Loucy (cell line): ENCODE data around the gene PEMT.

Source experiments
- H2AFZ ChIP-seq: fragments of 200-600 bp; sonication (generic); 2 replicates; pipeline ENCODE4 v1.6.0; 2016; ENCODE audit warnings: antibody characterized with exemption, mild to moderate bottlenecking, low read length, moderate library complexity
- H3F3A ChIP-seq: fragments of 200-600 bp; 2 replicates; pipeline ENCODE4 v1.6.0; 2016; ENCODE audit warnings: antibody characterized with exemption, low read depth, mild to moderate bottlenecking
- H3K27me3 ChIP-seq: fragments of 200-600 bp; sonication (generic); 2 replicates; pipeline ENCODE4 v1.6.1; 2014; ENCODE audit warnings: low read length, mild to moderate bottlenecking; ENCODE audit not compliant: insufficient read depth, poor library complexity, severe bottlenecking
- H3K36me3 ChIP-seq: fragments of 200-600 bp; sonication (generic); 2 replicates; pipeline ENCODE4 v1.6.1; 2016; ENCODE audit warnings: low read length; ENCODE audit not compliant: insufficient read depth
- H3K4me1 ChIP-seq: fragments of 200-600 bp; sonication (generic); 2 replicates; pipeline ENCODE4 v1.5.1; 2014; ENCODE audit warnings: low read length, mild to moderate bottlenecking; ENCODE audit not compliant: insufficient read depth, poor library complexity, severe bottlenecking
- H3K4me2 ChIP-seq: fragments of 200-600 bp; sonication (generic); 2 replicates; pipeline ENCODE4 v1.6.0; 2014; ENCODE audit warnings: antibody characterized with exemption, low read length, low read depth, mild to moderate bottlenecking; ENCODE audit not compliant: poor library complexity, severe bottlenecking
- H3K4me3 ChIP-seq: fragments of 200-600 bp; sonication (generic); 2 replicates; pipeline ENCODE4 v1.5.1; 2014; ENCODE audit warnings: low read length, mild to moderate bottlenecking, mixed read lengths; ENCODE audit not compliant: poor library complexity, severe bottlenecking
- H3K79me2 ChIP-seq: fragments of 200-600 bp; sonication (generic); 2 replicates; pipeline ENCODE4 v1.6.1; 2014; ENCODE audit warnings: low read length; ENCODE audit not compliant: insufficient read depth
- H3K9ac ChIP-seq: fragments of 200-600 bp; sonication (generic); 2 replicates; pipeline ENCODE4 v1.6.0; 2014; ENCODE audit warnings: mild to moderate bottlenecking, low read depth, low read length, moderate library complexity; ENCODE audit not compliant: poor library complexity, severe bottlenecking
- H3K9me2 ChIP-seq: fragments of 200-600 bp; sonication (generic); replicated peaks from 2 replicates; pipeline ENCODE4 v1.6.1; 2016; ENCODE audit warnings: low read depth, low read length, mixed read lengths
- H3K9me3 ChIP-seq: fragments of 200-600 bp; sonication (generic); 2 replicates; pipeline ENCODE4 v1.6.1; 2014; ENCODE audit warnings: mild to moderate bottlenecking, antibody characterized with exemption, low read length, low read depth; ENCODE audit not compliant: insufficient read depth
- H4K20me1 ChIP-seq: fragments of 200-600 bp; sonication (generic); 2 replicates; pipeline ENCODE4 v1.6.0; 2014; ENCODE audit warnings: antibody characterized with exemption, low read length, mild to moderate bottlenecking; ENCODE audit not compliant: insufficient read depth, poor library complexity, severe bottlenecking
- EZH2phosphoT487 ChIP-seq: fragments of 200-600 bp; IDR thresholded peaks from 2 replicates; pipeline ENCODE4 v1.6.1; 2018; ENCODE audit warnings: antibody characterized with exemption, mild to moderate bottlenecking, moderate library complexity, borderline replicate concordance
- TF ChIP-seq, protein P1 (sequence below): fragments of 200-600 bp; sonication (generic); conservative IDR thresholded peaks from 2 replicates; pipeline ENCODE4 v1.5.1; 2014; ENCODE audit warnings: mild to moderate bottlenecking, antibody characterized with exemption, low read length

PEMT gene

DNA sequence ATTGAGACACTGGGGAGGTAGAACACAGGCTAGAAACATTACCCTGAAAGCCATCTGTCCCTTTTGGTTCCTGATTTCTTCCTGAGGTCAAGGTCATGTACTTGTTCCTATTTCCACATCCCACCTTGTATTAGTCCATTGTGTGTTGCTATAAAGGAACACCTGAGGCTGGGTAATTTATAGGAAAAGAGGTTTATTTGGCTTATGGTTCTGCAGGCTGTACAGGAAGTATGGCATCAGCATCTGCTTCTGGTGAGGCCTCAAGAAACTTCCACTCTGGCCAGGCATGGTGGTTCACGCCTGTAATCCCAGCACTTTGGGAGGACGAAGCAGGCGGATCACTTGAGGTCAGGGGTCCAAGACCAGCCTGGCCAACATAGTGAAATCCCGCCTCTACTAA is 122.2 kb downstream of the PEMT start:
- Histone ChIP-seq H3K4me3 (no peak overlapping the region), H3K4me1 (no peaks in the 10 kb centered on the region), H3K27me3 (no peaks in the 10 kb centered on the region), H3K79me2 (no peaks in the 10 kb centered on the region), H2AFZ (no peak overlapping the region), H3K4me2 (no peak overlapping the region), H4K20me1 (no peaks in the 10 kb centered on the region), H3K9me3 (no peaks in the 10 kb centered on the region), H3K36me3 (no peaks in the 10 kb centered on the region), H3F3A (no peaks in the 10 kb centered on the region), H3K9me2 (no peaks in the 10 kb centered on the region), H3K9ac (no peak overlapping the region)
- TF ChIP-seq, protein P1, sequence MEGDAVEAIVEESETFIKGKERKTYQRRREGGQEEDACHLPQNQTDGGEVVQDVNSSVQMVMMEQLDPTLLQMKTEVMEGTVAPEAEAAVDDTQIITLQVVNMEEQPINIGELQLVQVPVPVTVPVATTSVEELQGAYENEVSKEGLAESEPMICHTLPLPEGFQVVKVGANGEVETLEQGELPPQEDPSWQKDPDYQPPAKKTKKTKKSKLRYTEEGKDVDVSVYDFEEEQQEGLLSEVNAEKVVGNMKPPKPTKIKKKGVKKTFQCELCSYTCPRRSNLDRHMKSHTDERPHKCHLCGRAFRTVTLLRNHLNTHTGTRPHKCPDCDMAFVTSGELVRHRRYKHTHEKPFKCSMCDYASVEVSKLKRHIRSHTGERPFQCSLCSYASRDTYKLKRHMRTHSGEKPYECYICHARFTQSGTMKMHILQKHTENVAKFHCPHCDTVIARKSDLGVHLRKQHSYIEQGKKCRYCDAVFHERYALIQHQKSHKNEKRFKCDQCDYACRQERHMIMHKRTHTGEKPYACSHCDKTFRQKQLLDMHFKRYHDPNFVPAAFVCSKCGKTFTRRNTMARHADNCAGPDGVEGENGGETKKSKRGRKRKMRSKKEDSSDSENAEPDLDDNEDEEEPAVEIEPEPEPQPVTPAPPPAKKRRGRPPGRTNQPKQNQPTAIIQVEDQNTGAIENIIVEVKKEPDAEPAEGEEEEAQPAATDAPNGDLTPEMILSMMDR, result no peak
- no peak for TF ChIP-seq EZH2phosphoT487

- Histone ChIP-seq H3K9ac (no peak overlapping the region), H2AFZ (no peak overlapping the region), H3K36me3 (no peaks in the 10 kb centered on the region), H3K27me3 (no peaks in the 10 kb centered on the region), H3K9me2 (no peaks in the 10 kb centered on the region), H3K9me3 (no peaks in the 10 kb centered on the region), H3K79me2 (no peaks in the 10 kb centered on the region), H3K4me3 (no peak overlapping the region), H3K4me2 (no peak overlapping the region), H3K4me1 (no peaks in the 10 kb centered on the region), H3F3A (no peaks in the 10 kb centered on the region), H4K20me1 (no peaks in the 10 kb centered on the region)
- no peak for TF ChIP-seq EZH2phosphoT487
- TF ChIP-seq, protein P1, result no peak
Measured at GRCh38 chr17:17468217-17469010, 123.1 kb downstream of the PEMT start.

DNA sequence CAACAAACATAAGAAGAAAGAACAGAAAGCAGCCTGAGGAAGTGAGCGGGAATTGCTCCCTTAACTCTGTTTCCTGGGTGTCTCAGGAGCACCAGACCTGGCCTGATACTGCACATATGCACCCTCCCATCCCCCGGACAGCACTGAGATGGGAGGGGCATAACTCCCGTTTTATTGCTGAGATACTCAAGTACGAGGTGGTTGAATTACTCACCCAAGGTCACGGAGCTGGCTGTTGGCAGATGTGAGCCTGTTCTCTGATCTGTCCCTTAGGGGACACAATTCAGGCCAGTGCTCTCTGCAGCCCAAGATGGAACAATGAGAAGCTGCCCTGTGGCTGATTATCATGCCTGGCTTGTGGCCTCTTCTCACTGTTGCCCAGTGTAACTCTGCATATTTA is 123.8 kb downstream of the PEMT start:
- no peaks in the 10 kb centered on the region for H3K27me3 ChIP-seq
- no peaks in the 10 kb centered on the region for H4K20me1 ChIP-seq
- H3K36me3 ChIP-seq, result no peaks in the 10 kb centered on the region
- no peak overlapping the region for H3K9ac ChIP-seq
- H3K4me3 ChIP-seq, result no peak overlapping the region
- TF ChIP-seq, protein P1, result no peak
- H2AFZ ChIP-seq, result no peak overlapping the region
- no peak overlapping the region for H3K4me2 ChIP-seq
- H3K79me2 ChIP-seq, result no peaks in the 10 kb centered on the region
- no peaks in the 10 kb centered on the region for H3F3A ChIP-seq
- no peaks in the 10 kb centered on the region for H3K9me3 ChIP-seq
- no peaks in the 10 kb centered on the region for H3K9me2 ChIP-seq
- no peaks in the 10 kb centered on the region for H3K4me1 ChIP-seq
